IgD-negative memory B cell (primary cell): ENCODE results near the gene POC1A. TPM values are rescaled to one million over a fixed set of nuclear protein-coding genes. Genes with fewer than 3 reads are reported as not detected.
"Not testable (repeated sequence)": the region's sequence is repeated elsewhere in the genome, so short reads cannot be mapped to it uniquely, and the experiment has no call there.

Experiments
- H3K27ac Mint-ChIP-seq, 3 donors: one replicate each; pipeline ENCODE4 v1.8.0; 2020 to 2022; ENCODE audit warnings: mild to moderate bottlenecking in 3 of 3, mixed read lengths in 3 of 3, moderate library complexity in 1 of 3
- H3K27me3 Mint-ChIP-seq: one replicate; pipeline ENCODE4 v1.8.0; 2021; ENCODE audit warnings: mixed read lengths
- H3K36me3 Mint-ChIP-seq: one replicate; pipeline ENCODE4 v1.8.0; 2020; ENCODE audit warnings: mild to moderate bottlenecking, mixed read lengths
- H3K4me1 Mint-ChIP-seq, 3 donors: one replicate each; pipeline ENCODE4 v1.8.0; 2020 to 2022; ENCODE audit warnings: mixed read lengths in 3 of 3, mild to moderate bottlenecking in 1 of 3
- H3K4me3 Mint-ChIP-seq, 4 donors: one replicate each; pipeline ENCODE4 v1.8.0; 2020 to 2022; ENCODE audit warnings: mild to moderate bottlenecking in 4 of 4, mixed read lengths in 4 of 4, moderate library complexity in 3 of 4
- H3K9me3 Mint-ChIP-seq, 3 donors: one replicate each; pipeline ENCODE4 v1.8.0; 2020 to 2021; ENCODE audit warnings: mixed read lengths in 3 of 3, mild to moderate bottlenecking in 1 of 3
- polyA plus RNA-seq: library from polyadenylated mRNA; unstranded; fragments of 300-500 nt; fragmentation: Illumina TruSeq; gene quantifications from one replicate; pipeline ENCODE4 v1.2.3, GENCODE V29; 2021

The POC1A gene
- polyA plus RNA-seq, 1 donor from 2014 or later = 1.2 TPM

DNA sequence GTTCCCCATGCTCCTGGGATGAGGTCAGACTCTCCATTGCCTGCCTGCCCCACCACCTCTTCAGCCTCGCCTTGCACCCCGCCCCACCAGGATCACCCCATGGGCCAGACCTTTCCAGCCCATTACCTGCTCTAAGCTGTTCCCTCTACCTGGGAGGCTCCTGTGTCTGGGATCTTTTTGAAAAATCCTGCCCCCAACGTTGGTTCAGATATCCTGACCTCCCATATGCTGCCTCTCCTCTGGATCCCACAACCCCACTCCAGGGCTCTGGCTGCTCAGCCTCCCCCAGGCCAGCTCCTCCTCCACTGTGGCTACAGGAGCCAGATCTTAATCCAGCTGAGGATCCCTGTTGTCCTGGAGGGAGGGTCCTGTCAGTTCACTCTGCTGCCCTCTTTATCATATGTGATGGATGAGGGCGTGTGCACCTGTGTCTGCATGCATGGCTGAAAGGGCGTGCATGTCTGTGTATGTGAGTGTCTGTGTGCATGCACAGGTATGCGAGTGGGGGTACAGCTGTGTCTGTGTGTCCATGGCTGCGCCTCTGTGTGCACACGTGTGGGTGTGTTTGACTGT, 22.0 kb upstream of the POC1A start:
- Mint-ChIP-seq H3K4me3 (no peak overlapping the region), H3K27ac (no peak overlapping the region), H3K4me1 (peaks cover 5 to 9% (median 8%) of the 10 kb centered on the region in 3 donors), H3K9me3 (no peaks in the 10 kb centered on the region), H3K27me3 (no peaks in the 10 kb centered on the region), H3K36me3 (peaks cover 4% of the 10 kb centered on the region)

DNA sequence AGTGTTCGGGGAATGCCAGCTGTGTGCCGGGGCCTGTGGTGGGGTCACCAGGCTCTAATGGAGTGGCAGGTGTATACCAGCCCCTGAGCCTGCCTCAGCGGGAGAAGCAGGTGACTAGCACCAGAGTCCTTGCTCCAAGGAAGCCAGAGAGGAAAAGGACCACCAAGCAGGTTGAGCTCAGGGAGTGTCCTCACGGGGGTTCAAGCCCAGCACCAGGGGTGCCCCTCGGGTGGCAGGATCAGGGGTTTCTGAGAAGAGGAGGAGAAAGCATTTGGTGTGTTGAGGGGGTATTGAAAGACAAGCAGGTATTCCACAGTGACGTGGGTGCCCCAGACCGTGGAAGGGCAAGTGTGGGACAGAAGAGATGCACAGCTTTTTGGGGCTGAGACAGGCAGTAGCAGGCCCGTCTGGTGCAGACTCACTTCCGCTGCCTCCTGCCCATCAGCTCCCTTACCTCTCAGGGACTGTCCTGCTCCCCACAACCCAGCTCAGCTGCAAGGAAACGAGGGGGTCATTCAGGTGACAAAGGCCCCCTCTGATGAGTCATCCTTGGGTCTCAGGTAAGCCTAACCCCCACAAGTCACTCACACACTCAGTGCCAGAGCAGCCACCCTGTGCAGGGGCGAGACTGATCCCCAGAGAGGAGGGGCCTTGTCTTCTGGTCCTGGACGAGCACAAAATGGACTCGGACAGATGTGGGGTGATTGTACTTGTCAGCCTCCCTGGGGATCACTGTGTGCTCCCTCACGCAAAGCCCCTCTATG, 21.4 kb upstream of the POC1A start:
- no peak overlapping the region for H3K27ac Mint-ChIP-seq
- no peaks in the 10 kb centered on the region for H3K9me3 Mint-ChIP-seq
- H3K36me3 Mint-ChIP-seq = peaks cover 4% of the 10 kb centered on the region
- peaks cover 4 to 8% (median 7%) of the 10 kb centered on the region in 3 donors for H3K4me1 Mint-ChIP-seq
- H3K4me3 Mint-ChIP-seq = no peak overlapping the region
- H3K27me3 Mint-ChIP-seq = no peaks in the 10 kb centered on the region

- no peak overlapping the region for H3K4me3 Mint-ChIP-seq
- H3K36me3 Mint-ChIP-seq = peaks cover 4% of the 10 kb centered on the region
- H3K27me3 Mint-ChIP-seq = no peaks in the 10 kb centered on the region
- H3K4me1 Mint-ChIP-seq = peaks cover 0 to 1% (median 1%) of the 10 kb centered on the region in 3 donors
- H3K9me3 Mint-ChIP-seq = no peaks in the 10 kb centered on the region
- no peak overlapping the region for H3K27ac Mint-ChIP-seq
Measured at GRCh38 chr3:52174896-52175295, 20.7 kb upstream of the POC1A start.

DNA sequence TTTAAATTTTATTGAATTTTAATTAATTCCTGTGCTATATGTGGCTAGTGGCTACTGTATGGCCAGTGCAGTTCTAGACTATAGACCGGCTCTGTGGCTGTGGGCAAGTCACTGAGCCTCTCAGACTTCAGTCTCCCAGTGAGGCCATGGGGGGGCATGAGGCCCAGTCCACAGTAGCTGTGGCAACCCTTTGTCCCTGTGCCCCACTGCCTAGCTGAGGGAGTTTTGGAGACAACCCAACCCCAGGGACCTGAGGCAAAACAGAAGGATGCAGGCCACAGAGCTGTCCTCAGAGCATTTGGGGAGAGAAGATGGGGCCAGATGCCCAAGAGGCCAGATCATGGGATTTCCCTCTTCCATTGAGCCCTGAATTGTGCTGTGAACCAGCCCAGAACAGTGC, 18.9 kb upstream of the POC1A start:
- Mint-ChIP-seq H3K27me3 (no peaks in the 10 kb centered on the region), H3K36me3 (no peaks in the 10 kb centered on the region), H3K27ac (no peak overlapping the region), H3K4me1 (peaks cover 0 to 1% (median 1%) of the 10 kb centered on the region in 3 donors), H3K4me3 (no peak overlapping the region), H3K9me3 (no peaks in the 10 kb centered on the region)

- Mint-ChIP-seq H3K4me1 (peaks cover 0 to 1% (median 1%) of the 10 kb centered on the region in 3 donors), H3K9me3 (no peaks in the 10 kb centered on the region), H3K27ac (no peak overlapping the region), H3K4me3 (no peak overlapping the region), H3K36me3 (peaks cover 2% of the 10 kb centered on the region), H3K27me3 (no peaks in the 10 kb centered on the region)
Measured at GRCh38 chr3:52172262-52172757, 18.1 kb upstream of the POC1A start.

DNA sequence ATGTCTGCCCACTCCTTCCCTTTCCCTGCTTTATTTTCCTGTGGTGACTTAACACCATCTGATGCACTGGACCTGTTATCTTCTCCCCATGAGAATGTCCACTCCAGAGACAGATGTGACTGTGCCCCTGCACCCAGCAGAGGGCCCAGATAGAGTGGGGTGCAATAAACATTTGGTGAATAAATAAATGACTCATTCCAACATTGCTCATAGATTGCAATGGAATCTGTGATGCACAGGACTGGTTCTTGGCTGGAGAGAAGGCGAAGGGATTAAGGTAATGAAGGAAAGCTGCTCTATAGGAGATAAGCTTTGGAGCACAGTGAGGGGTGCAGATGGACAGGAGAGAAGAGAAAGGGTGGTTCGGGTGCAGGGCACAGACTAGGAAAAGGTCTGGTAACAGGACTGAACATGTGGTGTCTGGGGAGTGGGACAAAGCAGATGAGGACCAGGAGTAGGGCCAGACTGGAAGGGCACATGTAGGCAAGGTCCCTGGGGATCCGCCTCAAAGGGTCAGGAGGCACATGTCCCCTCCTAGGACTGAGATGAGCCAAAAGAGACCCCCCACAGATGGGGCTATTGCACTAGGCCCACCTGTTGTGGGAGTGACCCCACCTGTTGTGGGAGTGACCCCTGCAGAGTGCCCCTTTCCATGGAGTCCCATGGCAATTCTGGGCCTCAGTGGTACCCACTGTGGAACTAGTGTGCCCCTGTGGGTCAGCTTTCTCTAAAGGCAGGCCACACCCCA, 17.5 kb upstream of the POC1A start:
- Mint-ChIP-seq H3K9me3 (no peaks in the 10 kb centered on the region), H3K4me3 (no peak overlapping the region), H3K36me3 (peaks cover 2% of the 10 kb centered on the region), H3K27me3 (no peaks in the 10 kb centered on the region), H3K4me1 (peaks cover 0 to 1% (median 1%) of the 10 kb centered on the region in 3 donors), H3K27ac (no peak overlapping the region)

- H3K4me3 Mint-ChIP-seq, H3K9me3 Mint-ChIP-seq, H3K27me3 Mint-ChIP-seq, H3K36me3 Mint-ChIP-seq, H3K4me1 Mint-ChIP-seq: not testable (repeated sequence)
- H3K27ac Mint-ChIP-seq = peak overlapping the region in 1 of 3 donors; percentile 70
Measured at GRCh38 chr3:52170217-52170616, 16.0 kb upstream of the POC1A start.

GRCh38 chr3:52167240-52167639, 13.0 kb upstream of the POC1A start:
- Mint-ChIP-seq H3K4me1 (no peaks in the 10 kb centered on the region), H3K27me3 (no peaks in the 10 kb centered on the region), H3K9me3 (no peaks in the 10 kb centered on the region), H3K27ac (no peak overlapping the region), H3K36me3 (peaks cover 2% of the 10 kb centered on the region), H3K4me3 (no peak overlapping the region)

- no peak overlapping the region for H3K27ac Mint-ChIP-seq
- no peaks in the 10 kb centered on the region for H3K27me3 Mint-ChIP-seq
- H3K4me1 Mint-ChIP-seq = no peaks in the 10 kb centered on the region
- no peaks in the 10 kb centered on the region for H3K9me3 Mint-ChIP-seq
- peaks cover under 1% of the 10 kb centered on the region for H3K36me3 Mint-ChIP-seq
- no peak overlapping the region for H3K4me3 Mint-ChIP-seq
Measured at GRCh38 chr3:52162250-52162872, 8.1 kb upstream of the POC1A start.

DNA sequence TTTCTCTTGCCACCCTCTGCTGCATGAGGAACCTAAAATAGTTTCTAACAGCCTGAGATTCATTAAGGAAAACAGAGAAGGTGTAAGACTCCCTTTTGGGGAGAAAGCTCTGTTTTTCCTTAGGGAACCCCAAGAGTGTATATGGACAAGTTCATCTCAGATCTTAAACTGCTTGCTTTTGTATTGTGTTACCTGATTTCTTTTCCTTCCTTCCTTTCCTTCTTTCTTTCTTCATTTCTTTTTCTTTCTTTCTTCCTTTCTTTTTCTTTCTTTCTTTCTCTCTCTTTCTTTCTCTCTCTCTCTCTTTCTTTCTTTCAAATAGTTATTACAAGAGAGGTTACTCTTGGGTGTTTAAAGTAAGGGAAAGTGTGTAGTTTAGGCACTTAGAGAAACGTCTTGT, 5.3 kb upstream of the POC1A start:
- no peaks in the 10 kb centered on the region for H3K9me3 Mint-ChIP-seq
- H3K36me3 Mint-ChIP-seq = no peaks in the 10 kb centered on the region
- H3K27ac Mint-ChIP-seq = no peak overlapping the region
- H3K4me1 Mint-ChIP-seq = peaks cover 4 to 7% (median 6%) of the 10 kb centered on the region in 3 donors
- no peaks in the 10 kb centered on the region for H3K27me3 Mint-ChIP-seq
- peak overlapping the region in 1 of 4 donors; percentile 77 for H3K4me3 Mint-ChIP-seq

DNA sequence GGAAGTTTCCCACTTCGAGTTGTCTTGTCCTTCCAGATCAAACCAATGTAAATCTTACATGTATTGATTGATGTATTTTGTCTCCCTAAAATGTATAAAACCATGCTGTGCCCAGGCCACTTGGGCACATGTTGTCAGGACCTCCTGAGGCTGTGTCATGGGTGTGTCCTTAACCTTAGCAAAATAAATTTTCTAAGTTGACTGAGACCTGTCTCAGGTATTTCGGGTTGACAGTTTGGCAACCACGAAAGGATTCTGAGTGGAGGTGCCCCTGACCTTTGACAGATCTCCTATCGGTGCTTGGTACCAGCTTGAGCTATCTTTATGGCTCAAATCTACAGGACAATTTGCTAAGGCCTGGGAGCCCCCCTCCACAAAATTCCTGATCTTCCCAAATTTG, 1.7 kb upstream of the POC1A start:
- peak overlapping the region in 1 of 3 donors; percentile 39 for H3K27ac Mint-ChIP-seq
- H3K36me3 Mint-ChIP-seq = no peaks in the 10 kb centered on the region
- peak overlapping the region; percentile 60 to 85 (median 78) for H3K4me3 Mint-ChIP-seq
- H3K9me3 Mint-ChIP-seq = no peaks in the 10 kb centered on the region
- no peaks in the 10 kb centered on the region for H3K27me3 Mint-ChIP-seq
- H3K4me1 Mint-ChIP-seq = peaks cover 4 to 17% (median 7%) of the 10 kb centered on the region in 3 donors

DNA sequence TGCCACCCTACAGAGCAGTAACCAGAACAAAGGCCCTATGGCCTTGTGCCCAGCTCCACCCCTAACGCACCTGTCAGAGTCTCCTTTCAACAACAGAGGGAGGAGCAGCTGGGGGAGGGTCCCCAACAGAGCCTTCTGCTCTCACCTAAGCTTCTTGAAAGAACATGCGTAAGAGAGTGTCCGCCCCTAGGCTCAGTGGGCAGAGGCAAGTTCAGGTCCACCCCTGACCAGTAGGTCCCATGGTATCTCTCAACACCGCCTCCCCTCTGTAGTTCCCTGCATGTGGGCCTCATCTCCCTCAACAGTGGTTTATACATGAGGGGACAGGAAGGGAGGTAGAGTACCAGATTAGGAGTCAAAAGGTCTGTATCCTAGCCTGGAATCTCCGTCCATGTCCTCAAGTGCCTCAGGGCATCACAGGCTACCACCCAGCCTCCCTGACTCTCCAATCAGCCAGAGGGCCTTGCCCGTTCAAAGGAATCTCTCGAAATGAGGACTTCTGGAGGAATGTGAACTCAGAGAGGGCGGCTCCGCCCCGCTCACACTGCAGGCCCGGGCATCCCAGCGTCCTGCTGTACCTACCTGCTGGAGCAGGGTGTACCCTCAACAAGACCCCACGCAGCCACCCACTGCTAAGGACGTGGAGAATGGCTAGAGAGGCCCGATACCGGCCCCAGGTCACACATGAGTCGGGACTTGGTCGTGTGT, 680 bp downstream of the POC1A start:
- H3K27ac Mint-ChIP-seq = peak overlapping the region in 1 of 3 donors; percentile 48
- peak overlapping the region; percentile 92 to 99 (median 96) for H3K4me3 Mint-ChIP-seq
- no peaks in the 10 kb centered on the region for H3K27me3 Mint-ChIP-seq
- no peaks in the 10 kb centered on the region for H3K9me3 Mint-ChIP-seq
- peaks cover 4 to 17% (median 7%) of the 10 kb centered on the region in 3 donors for H3K4me1 Mint-ChIP-seq
- no peaks in the 10 kb centered on the region for H3K36me3 Mint-ChIP-seq

- Mint-ChIP-seq H3K4me3 (peak overlapping the region in 1 of 4 donors; percentile 26), H3K4me1 (peaks cover 4 to 17% (median 7%) of the 10 kb centered on the region in 3 donors)
- H3K27ac Mint-ChIP-seq, H3K9me3 Mint-ChIP-seq, H3K36me3 Mint-ChIP-seq, H3K27me3 Mint-ChIP-seq: not testable (repeated sequence)
Measured at GRCh38 chr3:52151991-52152390, 2.2 kb downstream of the POC1A start.

- Mint-ChIP-seq H3K4me3 (no peak overlapping the region), H3K4me1 (peaks cover 4 to 17% (median 7%) of the 10 kb centered on the region in 3 donors), H3K36me3 (no peaks in the 10 kb centered on the region), H3K27me3 (no peaks in the 10 kb centered on the region), H3K27ac (no peak overlapping the region), H3K9me3 (no peaks in the 10 kb centered on the region)
Measured at GRCh38 chr3:52150860-52151259, 3.4 kb downstream of the POC1A start.
